HEK293 (cell line): ENCODE measurements around the gene MOSPD3.
A peak's percentile ranks its signal among the peaks of the same experiment; 100 is the strongest.

Experiments used
- CTCF ChIA-PET: fragments of 350-600 bp; formaldehyde crosslinking; extraction: SDS; loops from one replicate; lab custom pipeline; 2021; ENCODE audit warnings: antibody characterized with exemption; lab: Yijun Ruan, JAX
- POLR2A ChIA-PET: fragments of 300-600 bp; formaldehyde crosslinking; extraction: SDS; loops from one replicate; lab custom pipeline; 2020; ENCODE audit warnings: antibody characterized with exemption, inconsistent platforms; lab: Yijun Ruan, JAX
- H3K27ac ChIP-seq: fragments of 200-500 bp; sonication (Bioruptor generic); 2 replicates; pipeline ENCODE4 v1.5.1; 2014; ENCODE audit warnings: low read depth, low read length, control low read depth, inconsistent platforms; ENCODE audit errors: extremely low read depth
- H3K36me3 ChIP-seq, 2 experiments: fragments of 200-500 bp in 1 of 2; sonication (Bioruptor generic) in 1 of 2; 1 replicate in 1 of 2; 2 replicates in 1 of 2; pipeline ENCODE4 v1.5.1; 2014 to 2017; ENCODE audit warnings: inconsistent platforms in 2 of 2, low read length in 2 of 2; ENCODE audit not compliant: control insufficient read depth in 2 of 2, insufficient read depth in 1 of 2
- H3K4me1 ChIP-seq: fragments of 200-500 bp; sonication (Bioruptor generic); 2 replicates; pipeline ENCODE4 v1.5.1; 2014; ENCODE audit warnings: mild to moderate bottlenecking, low read length, inconsistent platforms; ENCODE audit not compliant: control insufficient read depth, insufficient read depth
- H3K4me3 ChIP-seq: 2 replicates; pipeline ENCODE4 v1.5.1; 2011; ENCODE audit warnings: low read depth, mild to moderate bottlenecking, control low read depth, low read length, moderate library complexity
- H3K9me3 ChIP-seq: fragments of 200-500 bp; sonication (Bioruptor generic); 2 replicates; pipeline ENCODE4 v1.5.1; 2014; ENCODE audit warnings: low read depth, low read length, inconsistent platforms; ENCODE audit not compliant: control insufficient read depth, insufficient read depth
- EGR2 ChIP-seq: fragments of 450-650 bp; formaldehyde crosslinking; IDR thresholded peaks from 2 replicates; pipeline ENCODE4 v1.5.1; 2016; ENCODE audit warnings: low read depth, missing biosample characterization, missing genetic modification characterization
- GLIS1 ChIP-seq: fragments of 450-650 bp; formaldehyde crosslinking; IDR thresholded peaks from 2 replicates; pipeline ENCODE4 v1.5.1; 2016; ENCODE audit warnings: missing biosample characterization, missing genetic modification characterization
- MYNN ChIP-seq: fragments of 450-650 bp; formaldehyde crosslinking; IDR thresholded peaks from 2 replicates; pipeline ENCODE4 v1.5.1; 2016; ENCODE audit warnings: missing biosample characterization, missing genetic modification characterization, borderline replicate concordance
- PATZ1 ChIP-seq: fragments of 450-650 bp; formaldehyde crosslinking; IDR thresholded peaks from 2 replicates; pipeline ENCODE4 v1.5.1; 2016; ENCODE audit warnings: missing biosample characterization, missing genetic modification characterization
- ZBTB10 ChIP-seq: fragments of 450-650 bp; formaldehyde crosslinking; IDR thresholded peaks from 2 replicates; pipeline ENCODE4 v1.5.1; 2016; ENCODE audit warnings: missing biosample characterization, missing genetic modification characterization
- ZBTB17 ChIP-seq: fragments of 450-650 bp; formaldehyde crosslinking; IDR thresholded peaks from 2 replicates; pipeline ENCODE4 v1.5.1; 2016; ENCODE audit warnings: missing biosample characterization, missing genetic modification characterization
- ZBTB21 ChIP-seq: fragments of 450-650 bp; formaldehyde crosslinking; IDR thresholded peaks from 2 replicates; pipeline ENCODE4 v1.5.1; 2017; ENCODE audit warnings: missing biosample characterization, missing genetic modification characterization
- ZBTB48 ChIP-seq: fragments of 450-650 bp; formaldehyde crosslinking; IDR thresholded peaks from 2 replicates; pipeline ENCODE4 v1.5.1; 2016; ENCODE audit warnings: missing biosample characterization, missing genetic modification characterization
- ZFHX2 ChIP-seq: fragments of 450-650 bp; formaldehyde crosslinking; conservative IDR thresholded peaks from 2 replicates; pipeline ENCODE4 v1.5.1; 2016; ENCODE audit warnings: missing biosample characterization, missing genetic modification characterization
- ZFP69B ChIP-seq: fragments of 450-650 bp; formaldehyde crosslinking; IDR thresholded peaks from 2 replicates; pipeline ENCODE4 v1.5.1; 2016; ENCODE audit warnings: missing biosample characterization, missing genetic modification characterization
- ZNF133 ChIP-seq: fragments of 450-650 bp; formaldehyde crosslinking; IDR thresholded peaks from 2 replicates; pipeline ENCODE4 v1.5.1; 2016; ENCODE audit warnings: missing biosample characterization, missing genetic modification characterization
- ZNF148 ChIP-seq: fragments of 450-650 bp; formaldehyde crosslinking; IDR thresholded peaks from 2 replicates; pipeline ENCODE4 v1.5.0; 2017; ENCODE audit warnings: missing biosample characterization, missing genetic modification characterization, borderline replicate concordance
- ZNF248 ChIP-seq: fragments of 450-650 bp; formaldehyde crosslinking; IDR thresholded peaks from 2 replicates; pipeline ENCODE4 v1.5.1; 2017; ENCODE audit warnings: missing biosample characterization, missing genetic modification characterization
- ZNF561 ChIP-seq: fragments of 450-650 bp; IDR thresholded peaks from 2 replicates; pipeline ENCODE4 v1.5.1; 2018; ENCODE audit warnings: missing biosample characterization, missing genetic modification characterization, borderline replicate concordance
- ZNF629 ChIP-seq: fragments of 450-650 bp; formaldehyde crosslinking; IDR thresholded peaks from 2 replicates; pipeline ENCODE4 v1.5.1; 2017; ENCODE audit warnings: missing biosample characterization, missing genetic modification characterization
- ZNF677 ChIP-seq: fragments of 450-650 bp; IDR thresholded peaks from 2 replicates; pipeline ENCODE4 v1.5.0; 2018; ENCODE audit warnings: missing biosample characterization, mild to moderate bottlenecking, missing genetic modification characterization, moderate library complexity
- ZSCAN18 ChIP-seq: fragments of 450-650 bp; formaldehyde crosslinking; IDR thresholded peaks from 2 replicates; pipeline ENCODE4 v1.5.1; 2016; ENCODE audit warnings: missing biosample characterization, missing genetic modification characterization
- ZSCAN4 ChIP-seq: fragments of 450-650 bp; formaldehyde crosslinking; IDR thresholded peaks from 2 replicates; pipeline ENCODE4 v1.5.1; 2017; ENCODE audit warnings: missing biosample characterization, missing genetic modification characterization
- TF ChIP-seq, protein P1 (sequence below): fragments of 450-650 bp; formaldehyde crosslinking; IDR thresholded peaks from 2 replicates; pipeline ENCODE4 v1.5.1; 2016; ENCODE audit warnings: missing biosample characterization, missing genetic modification characterization

Gene MOSPD3

DNA sequence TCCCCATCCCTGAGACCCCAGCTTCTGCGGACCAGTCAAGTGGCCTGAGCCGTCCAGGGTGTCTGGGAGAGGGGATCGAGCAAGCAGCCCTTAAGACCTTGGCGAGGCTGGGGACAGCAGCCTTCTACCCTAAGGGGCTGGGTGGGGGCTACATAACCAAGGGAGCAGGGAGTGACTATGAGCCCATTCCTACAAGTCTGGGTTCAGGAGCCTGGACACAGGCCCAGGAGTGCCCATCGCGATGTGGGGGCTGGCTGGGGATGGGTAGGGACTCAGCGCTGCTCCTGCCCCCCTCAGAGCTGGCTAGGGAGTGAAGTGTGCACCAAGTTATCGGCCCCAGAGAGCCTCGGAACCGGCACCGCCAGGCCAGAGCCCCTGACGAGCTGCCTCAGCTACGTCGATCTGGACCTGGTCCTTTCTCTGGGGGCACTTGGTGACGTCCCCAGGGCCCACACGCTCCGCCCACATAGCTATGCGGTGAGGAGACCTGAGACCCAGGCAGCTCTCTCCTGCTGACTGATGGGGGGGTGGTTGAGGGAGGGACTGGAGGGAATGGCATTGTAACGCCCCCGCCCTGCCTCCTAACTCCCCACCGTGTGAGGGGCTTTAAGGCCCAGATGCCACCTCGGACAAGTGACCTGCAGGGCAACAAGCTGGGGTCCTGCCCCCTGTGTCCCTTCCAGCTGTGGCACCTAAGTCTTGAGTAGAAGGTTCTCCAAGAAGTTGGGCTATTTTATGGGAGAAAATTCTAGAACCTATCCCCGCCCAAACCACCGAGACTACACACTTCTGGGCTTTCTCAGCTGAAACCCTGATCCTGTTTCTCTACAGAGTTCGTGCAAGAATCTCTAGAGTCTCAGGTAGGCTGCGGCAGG is 41.1 kb upstream of the MOSPD3 start:
- H3K4me1 ChIP-seq: peaks cover 2% of the 10 kb centered on the region; the same call in 1 of the 2 replicates
- H3K36me3 ChIP-seq: peaks cover 0 to 11% of the 10 kb centered on the region in 2 experiments; a peak in 1 of 3 replicates
- H3K4me3 ChIP-seq: no peak overlapping the region
- H3K9me3 ChIP-seq: no peaks in the 10 kb centered on the region
- ChIA-PET CTCF (interaction anchor here (0.5 to 1.4 kb wide), 5 partner anchors 11 to 121 kb away, joined by 4 to 8 read pairs (median 5); no protein-coding TSS in a partner anchor), POLR2A (interaction anchor here (0.6 to 1.9 kb wide), 6 partner anchors 10 to 955 kb away, joined by 3 to 30 read pairs (median 4); partner anchors contain the start of genes FBXO24, LRCH4, MOSPD3 and POP7)
- no peak overlapping the region for H3K27ac ChIP-seq
- peak; percentile 92 for TF ChIP-seq ZBTB48 (tag by site-specific recombination)
- TF ChIP-seq ZNF148 (tag by site-specific recombination): no peak
- TF ChIP-seq ZBTB10 (tag by site-specific recombination): peak; percentile 61; the same call in 1 of the 2 replicates
- peak; percentile 45 for TF ChIP-seq ZBTB21 (tag by site-specific recombination)
- TF ChIP-seq EGR2 (tag by site-specific recombination): peak; percentile 82
- TF ChIP-seq MYNN (tag by site-specific recombination): no peak
- peak; percentile 70 for TF ChIP-seq GLIS1 (tag by site-specific recombination)
- no peak for TF ChIP-seq ZNF561
- no peak for TF ChIP-seq ZNF133
- TF ChIP-seq ZFP69B (tag by site-specific recombination): peak; percentile 49; the same call in 1 of the 2 replicates
- TF ChIP-seq ZBTB17 (tag by site-specific recombination): peak; percentile 52
- TF ChIP-seq ZFHX2: peak; percentile 91
- TF ChIP-seq, protein P1, sequence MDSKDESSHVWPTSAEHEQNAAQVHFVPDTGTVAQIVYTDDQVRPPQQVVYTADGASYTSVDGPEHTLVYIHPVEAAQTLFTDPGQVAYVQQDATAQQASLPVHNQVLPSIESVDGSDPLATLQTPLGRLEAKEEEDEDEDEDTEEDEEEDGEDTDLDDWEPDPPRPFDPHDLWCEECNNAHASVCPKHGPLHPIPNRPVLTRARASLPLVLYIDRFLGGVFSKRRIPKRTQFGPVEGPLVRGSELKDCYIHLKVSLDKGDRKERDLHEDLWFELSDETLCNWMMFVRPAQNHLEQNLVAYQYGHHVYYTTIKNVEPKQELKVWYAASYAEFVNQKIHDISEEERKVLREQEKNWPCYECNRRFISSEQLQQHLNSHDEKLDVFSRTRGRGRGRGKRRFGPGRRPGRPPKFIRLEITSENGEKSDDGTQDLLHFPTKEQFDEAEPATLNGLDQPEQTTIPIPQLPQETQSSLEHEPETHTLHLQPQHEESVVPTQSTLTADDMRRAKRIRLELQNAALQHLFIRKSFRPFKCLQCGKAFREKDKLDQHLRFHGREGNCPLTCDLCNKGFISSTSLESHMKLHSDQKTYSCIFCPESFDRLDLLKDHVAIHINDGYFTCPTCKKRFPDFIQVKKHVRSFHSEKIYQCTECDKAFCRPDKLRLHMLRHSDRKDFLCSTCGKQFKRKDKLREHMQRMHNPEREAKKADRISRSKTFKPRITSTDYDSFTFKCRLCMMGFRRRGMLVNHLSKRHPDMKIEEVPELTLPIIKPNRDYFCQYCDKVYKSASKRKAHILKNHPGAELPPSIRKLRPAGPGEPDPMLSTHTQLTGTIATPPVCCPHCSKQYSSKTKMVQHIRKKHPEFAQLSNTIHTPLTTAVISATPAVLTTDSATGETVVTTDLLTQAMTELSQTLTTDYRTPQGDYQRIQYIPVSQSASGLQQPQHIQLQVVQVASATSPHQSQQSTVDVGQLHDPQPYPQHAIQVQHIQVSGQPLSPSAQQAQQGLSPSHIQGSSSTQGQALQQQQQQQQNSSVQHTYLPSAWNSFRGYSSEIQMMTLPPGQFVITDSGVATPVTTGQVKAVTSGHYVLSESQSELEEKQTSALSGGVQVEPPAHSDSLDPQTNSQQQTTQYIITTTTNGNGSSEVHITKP (tag by site-specific recombination): peak; percentile 66
- TF ChIP-seq ZNF677 (tag by site-specific recombination): no peak
- TF ChIP-seq ZNF248 (tag by site-specific recombination): no peak
- no peak for TF ChIP-seq ZSCAN18 (tag by site-specific recombination)
- peak; percentile 77 for TF ChIP-seq PATZ1 (tag by site-specific recombination)
- TF ChIP-seq ZSCAN4 (tag by site-specific recombination): no peak
- peak; percentile 88 for TF ChIP-seq ZNF629
